GM19467 (cell line): Measurements from ENCODE around the gene IGFBP7.

Source experiments
- ATAC-seq: cut with Tn5 transposase; IDR thresholded peaks from one replicate; pipeline ENCODE4 v1.9.1; 2021; ENCODE audit warnings: mild to moderate bottlenecking, moderate library complexity; ENCODE audit not compliant: unreplicated experiment

The IGFBP7 gene

DNA sequence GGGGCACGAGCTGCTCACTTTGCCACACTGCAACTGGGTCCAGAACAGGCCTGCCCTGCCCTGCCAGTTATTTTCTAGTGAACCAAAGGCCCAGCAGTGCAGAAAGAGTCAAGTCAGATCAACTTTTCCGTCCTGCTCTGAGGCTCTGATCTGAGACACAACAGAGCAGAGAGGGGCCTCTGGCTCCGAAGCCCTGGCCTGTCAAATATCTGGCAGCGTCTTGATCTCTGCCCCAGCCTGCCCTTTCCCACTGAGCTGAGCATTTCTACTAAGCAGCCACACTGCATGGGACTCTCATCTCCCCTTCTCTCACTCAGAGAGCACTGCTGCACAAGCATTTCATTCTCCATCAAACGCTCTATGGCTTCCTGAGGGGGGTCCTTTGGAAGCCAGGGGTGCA is 11.8 kb downstream of the IGFBP7 start:
- ATAC-seq: no peak

GRCh38 chr4:57097711-57098110 is 12.5 kb downstream of the IGFBP7 start:
- no peak for ATAC-seq

DNA sequence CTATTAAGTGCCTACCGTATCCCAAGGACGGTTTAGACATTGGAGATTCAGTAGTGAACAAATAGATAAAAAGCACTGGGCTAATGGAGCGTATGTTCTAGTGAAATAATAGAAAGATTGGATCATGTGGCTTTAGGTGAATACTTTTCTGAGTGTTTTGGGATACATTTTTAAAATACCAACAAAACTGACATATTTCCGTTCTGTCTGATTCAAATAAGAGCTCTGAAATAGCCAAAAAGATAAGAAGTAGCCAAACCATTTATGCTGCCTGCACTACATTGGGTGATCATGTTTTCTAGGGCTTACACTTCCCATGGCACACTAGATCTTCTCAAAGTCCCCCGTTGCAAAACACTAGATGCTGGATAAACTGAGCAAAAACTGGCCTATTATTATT is 14.2 kb downstream of the IGFBP7 start:
- no peak for ATAC-seq

- ATAC-seq: no peak
Measured at GRCh38 chr4:57095245-57095644, 14.9 kb downstream of the IGFBP7 start.

DNA sequence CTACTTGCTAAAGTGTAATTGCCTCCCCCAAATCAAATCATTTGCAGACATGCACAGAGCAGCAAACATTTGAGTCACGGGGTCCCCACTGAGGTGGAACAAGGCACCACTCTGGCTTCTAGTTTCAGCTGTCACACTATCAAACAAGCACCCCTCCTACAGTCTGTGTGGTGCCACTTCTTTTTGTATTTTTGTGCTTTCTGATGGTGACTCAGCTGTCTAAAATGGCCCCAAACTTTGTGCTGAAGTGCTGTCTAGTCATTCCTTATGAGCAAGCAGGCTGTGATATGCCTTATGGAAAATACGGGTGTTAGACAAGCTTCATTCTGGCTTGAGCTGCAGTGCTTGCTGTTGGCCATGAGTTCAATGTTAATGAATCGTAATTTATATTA is 15.4 kb downstream of the IGFBP7 start:
- no peak for ATAC-seq

- ATAC-seq: no peak
Measured at GRCh38 chr4:57093845-57094831, 16.0 kb downstream of the IGFBP7 start.

GRCh38 chr4:57091657-57092162 is 18.5 kb downstream of the IGFBP7 start:
- ATAC-seq: no peak

DNA sequence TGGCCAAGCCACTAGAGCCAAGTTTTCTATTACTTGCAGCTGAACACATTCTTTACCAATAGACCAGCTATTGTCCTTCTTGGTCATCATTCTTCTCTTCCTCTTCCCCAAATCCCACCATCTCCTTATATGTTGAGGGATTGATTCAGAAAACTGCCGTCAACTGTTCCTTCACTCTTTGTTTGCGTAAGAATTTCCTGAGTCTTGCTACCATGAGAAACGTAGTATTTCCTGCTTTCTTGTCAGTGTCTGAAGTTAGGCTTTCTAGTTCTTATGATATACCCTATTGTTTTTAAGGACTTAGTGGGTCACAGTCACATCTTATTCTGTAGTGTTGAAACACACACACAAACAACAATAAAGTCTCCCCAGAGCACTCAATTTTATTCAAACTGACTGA is 20.1 kb downstream of the IGFBP7 start:
- no peak for ATAC-seq

GRCh38 chr4:57089549-57089948 is 20.6 kb downstream of the IGFBP7 start:
- ATAC-seq: no peak

DNA sequence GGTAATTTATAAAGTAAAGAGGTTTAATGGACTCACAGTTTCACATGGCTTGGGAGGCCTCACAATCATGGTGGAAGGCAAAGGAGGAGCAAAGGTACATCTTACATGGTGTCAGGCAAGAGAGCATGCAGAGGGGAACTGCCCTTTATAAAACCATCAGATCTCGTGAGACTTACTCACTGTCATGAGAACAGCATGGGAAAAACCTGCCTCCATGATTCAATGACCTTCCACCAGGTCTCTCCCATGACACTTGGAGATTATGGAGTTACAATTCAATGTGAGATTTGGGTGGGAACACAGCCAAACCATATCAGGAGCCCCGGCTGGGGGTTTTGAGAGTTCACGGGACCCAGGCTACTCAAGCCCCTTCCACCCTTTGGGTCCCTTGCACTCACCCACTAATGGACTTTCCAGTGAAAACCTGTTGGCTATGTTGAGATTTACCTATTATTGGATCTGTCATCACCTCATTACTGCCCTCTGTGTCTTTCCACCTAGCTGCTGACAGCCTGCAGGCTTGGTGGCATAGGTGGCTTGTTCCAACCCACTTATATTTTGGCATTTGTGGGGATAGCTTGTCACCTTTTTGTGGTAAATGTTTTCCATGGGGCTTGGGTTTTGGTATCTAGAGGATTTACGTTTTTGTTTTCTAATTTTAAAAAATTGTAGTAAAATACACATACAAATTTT is 24.0 kb downstream of the IGFBP7 start:
- no peak for ATAC-seq

- no peak for ATAC-seq
Measured at GRCh38 chr4:57085278-57085677, 24.9 kb downstream of the IGFBP7 start.

GRCh38 chr4:57084360-57084759 is 25.8 kb downstream of the IGFBP7 start:
- ATAC-seq: no peak

- ATAC-seq: no peak
Measured at GRCh38 chr4:57083090-57083489, 27.1 kb downstream of the IGFBP7 start.

DNA sequence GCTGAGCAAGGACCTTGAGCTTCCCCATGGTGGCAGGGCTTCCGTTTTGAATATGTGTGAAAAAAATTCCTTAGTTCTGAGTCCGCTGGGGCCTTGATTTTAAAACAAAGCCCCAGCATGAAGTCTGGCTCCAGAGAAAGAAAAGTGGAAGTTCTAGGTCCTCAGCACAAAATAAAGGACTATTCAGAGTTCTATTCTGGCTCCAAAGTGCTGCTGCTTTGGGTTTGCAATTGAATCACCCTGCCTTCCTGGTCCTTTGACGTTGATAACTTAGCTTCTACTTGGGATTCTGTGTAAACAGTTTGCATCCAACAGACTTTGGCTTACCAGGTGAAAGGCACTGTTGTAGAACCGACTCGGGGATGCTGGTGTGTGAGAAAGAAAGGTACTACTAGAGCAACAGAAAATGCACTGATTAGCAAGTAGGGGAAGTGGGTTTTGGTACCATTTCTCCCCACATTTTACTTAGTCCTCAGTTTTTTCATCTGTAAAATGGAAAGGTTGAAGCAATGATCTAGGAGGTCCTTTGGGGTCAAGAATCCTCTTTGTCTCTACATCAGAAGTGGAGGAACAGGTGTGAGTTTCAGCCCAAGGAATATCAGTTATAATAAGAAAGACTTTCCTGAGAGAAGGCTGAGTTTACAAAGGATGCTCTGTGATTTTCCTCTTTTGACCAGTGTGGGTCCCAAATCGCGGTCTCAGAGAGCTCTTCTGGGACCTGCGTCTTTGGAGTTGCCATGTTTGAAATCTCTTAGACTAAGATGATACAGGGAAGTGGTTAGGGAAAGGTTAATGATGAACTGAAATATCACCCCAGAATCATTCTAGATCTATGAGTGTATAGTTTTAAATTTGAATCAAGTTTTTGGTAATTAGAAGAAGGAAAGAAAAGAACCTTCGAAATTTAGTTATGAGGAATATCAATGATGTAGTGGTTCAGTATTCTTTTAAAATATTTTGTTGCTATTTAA is 28.2 kb downstream of the IGFBP7 start:
- ATAC-seq: no peak

- no peak for ATAC-seq
Measured at GRCh38 chr4:57080781-57081650, 29.2 kb downstream of the IGFBP7 start.

DNA sequence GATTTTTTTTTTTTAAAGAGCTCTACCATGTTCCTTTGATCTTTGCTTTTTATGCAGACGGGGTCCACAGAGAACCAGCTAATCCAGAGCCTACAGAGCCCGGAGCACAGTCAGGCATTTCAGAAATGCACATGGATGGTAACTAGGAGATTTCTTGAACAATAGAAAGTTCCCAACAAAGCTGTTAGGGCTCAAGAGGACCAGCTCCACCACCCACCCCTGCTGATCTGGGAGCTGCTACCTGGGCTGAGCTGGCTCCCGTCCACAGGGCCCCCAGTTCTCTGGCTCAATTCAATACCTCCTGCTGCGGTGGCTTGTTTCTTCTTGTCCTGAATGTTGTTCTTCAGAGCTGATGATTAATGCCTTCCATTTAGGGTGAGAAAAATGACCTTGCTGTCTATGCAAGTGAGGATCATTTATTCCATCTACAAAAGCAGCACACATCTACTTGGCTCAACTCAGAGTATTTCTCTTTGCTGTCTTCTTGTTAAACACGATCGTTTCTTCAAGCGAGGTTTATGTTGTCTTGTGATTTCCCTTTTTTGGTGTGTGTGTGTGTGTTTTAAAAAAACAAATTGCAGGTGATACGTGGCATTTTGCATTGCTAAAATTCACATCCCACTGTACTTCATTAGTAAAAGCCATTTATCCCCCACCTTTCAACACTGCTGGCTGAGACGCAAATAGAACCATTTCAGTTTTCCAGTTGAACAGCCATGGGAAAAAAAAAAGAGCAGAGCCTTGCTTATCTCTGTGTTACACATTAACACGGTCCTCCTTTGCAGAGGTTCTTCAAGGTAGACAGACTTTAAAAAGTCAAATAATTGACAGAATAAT is 31.3 kb downstream of the IGFBP7 start:
- ATAC-seq: no peak

DNA sequence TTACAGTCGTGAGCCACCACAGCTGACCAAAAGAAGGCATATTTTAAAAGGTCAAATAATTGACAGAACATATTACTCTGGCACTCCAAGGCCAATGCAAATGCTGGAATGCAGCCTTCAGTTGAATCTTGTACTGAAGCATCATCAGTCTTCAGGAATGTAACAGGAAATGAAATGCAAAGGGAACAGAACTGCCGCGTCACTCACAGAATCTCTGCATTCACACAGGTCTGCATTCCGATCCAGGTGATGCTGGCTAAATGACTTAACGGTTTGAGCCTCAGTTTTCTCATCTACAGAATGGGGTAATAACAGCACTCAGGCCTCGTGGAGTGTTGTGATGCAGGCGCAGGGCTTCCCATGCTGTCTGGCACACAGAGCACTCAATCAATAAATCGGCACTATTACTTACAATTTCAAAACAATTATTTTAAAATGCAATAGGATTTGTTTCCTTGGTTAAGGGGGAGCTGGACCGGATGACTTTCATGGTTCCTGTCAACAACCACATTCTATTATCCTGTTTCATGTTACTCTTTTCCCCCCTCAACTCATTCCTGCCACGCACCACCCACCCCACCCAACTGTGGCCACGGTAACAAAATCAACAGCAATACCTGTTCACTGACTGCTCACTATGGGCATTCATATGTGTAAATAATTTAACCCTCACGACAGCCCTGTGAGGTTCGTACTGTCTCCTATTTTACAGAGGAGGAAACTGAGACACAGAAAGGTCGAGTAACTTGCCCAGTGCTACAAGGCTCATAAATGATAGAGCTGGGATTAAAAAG is 32.4 kb downstream of the IGFBP7 start:
- no peak for ATAC-seq

- no peak for ATAC-seq
Measured at GRCh38 chr4:57076646-57077045, 33.5 kb downstream of the IGFBP7 start.
